ENCODE data around the gene SMAP2.
A peak's percentile ranks its signal among the peaks of the same experiment; 100 is the strongest.

The SMAP2 gene

GRCh38 chr1:40390857-40391256 is 17.3 kb downstream of the SMAP2 start:
- DNase-seq (ENCODE audit: low read depth), result no peak

GRCh38 chr1:40391688-40392145 is 18.2 kb downstream of the SMAP2 start:
- no peak for DNase-seq (ENCODE audit: low read depth)

GRCh38 chr1:40392221-40392620 is 18.7 kb downstream of the SMAP2 start:
- no peak for DNase-seq (ENCODE audit: low read depth)

- no peak for DNase-seq (ENCODE audit: low read depth)
Observed at GRCh38 chr1:40393173-40393572, 19.6 kb downstream of the SMAP2 start.

GRCh38 chr1:40394491-40395172 is 21.1 kb downstream of the SMAP2 start:
- DNase-seq (ENCODE audit: low read depth), result no peak

GRCh38 chr1:40395190-40396175 is 22.0 kb downstream of the SMAP2 start:
- no peak for DNase-seq (ENCODE audit: low read depth)

GRCh38 chr1:40396420-40396819 is 22.9 kb downstream of the SMAP2 start:
- DNase-seq (ENCODE audit: low read depth), result no peak

- no peak for DNase-seq (ENCODE audit: low read depth)
Observed at GRCh38 chr1:40397258-40397657, 23.7 kb downstream of the SMAP2 start.

GRCh38 chr1:40399984-40400704 is 26.6 kb downstream of the SMAP2 start:
- no peak for DNase-seq (ENCODE audit: low read depth)

- no peak for DNase-seq (ENCODE audit: low read depth)
Observed at GRCh38 chr1:40401473-40402201, 28.1 kb downstream of the SMAP2 start.

GRCh38 chr1:40404670-40405462 is 31.3 kb downstream of the SMAP2 start:
- peak; percentile 26 for DNase-seq (ENCODE audit: low read depth)

- no peak for DNase-seq (ENCODE audit: low read depth)
Observed at GRCh38 chr1:40405812-40406211, 32.3 kb downstream of the SMAP2 start.

GRCh38 chr1:40407453-40407852 is 33.9 kb downstream of the SMAP2 start:
- no peak for DNase-seq (ENCODE audit: low read depth)

GRCh38 chr1:40409467-40409866 is 35.9 kb downstream of the SMAP2 start:
- no peak for DNase-seq (ENCODE audit: low read depth)

GRCh38 chr1:40411294-40411693 is 37.8 kb downstream of the SMAP2 start:
- no peak for DNase-seq (ENCODE audit: low read depth)

- no peak for DNase-seq (ENCODE audit: low read depth)
Observed at GRCh38 chr1:40411843-40412242, 38.3 kb downstream of the SMAP2 start.

- DNase-seq (ENCODE audit: low read depth), result no peak
Observed at GRCh38 chr1:40413527-40414252, 40.2 kb downstream of the SMAP2 start.

- no peak for DNase-seq (ENCODE audit: low read depth)
Observed at GRCh38 chr1:40414331-40414730, 40.8 kb downstream of the SMAP2 start.

GRCh38 chr1:40416709-40417108 is 43.2 kb downstream of the SMAP2 start:
- no peak for DNase-seq (ENCODE audit: low read depth)
